Lower leg skin (tissue), 3 donors: ENCODE measurements around the gene COMP.

Experiments
- CTCF ChIP-seq, 3 donors: fragments of 450-650 bp; IDR thresholded peaks; one replicate each; pipeline ENCODE4 v1.5.1; 2016; ENCODE audit warnings: antibody characterized with exemption in 3 of 3, mild to moderate bottlenecking in 3 of 3, moderate library complexity in 2 of 3
- POLR2A ChIP-seq, 2 donors: fragments of 450-650 bp; IDR thresholded peaks; one replicate each; pipeline ENCODE4 v1.6.1; 2016 to 2017; ENCODE audit warnings: antibody characterized with exemption in 2 of 2, mild to moderate bottlenecking in 1 of 2, moderate library complexity in 1 of 2

GRCh38 chr19:18775586-18776287 is 15.4 kb downstream of the COMP start:
- TF ChIP-seq POLR2A (IDR thresholded peaks at IDR 0.05) (no peak), CTCF (IDR thresholded peaks at IDR 0.05) (no peak)
